Prostate gland (tissue), 2 donors: Measurements from ENCODE around the gene ABCC6.

Source experiments
- POLR2A ChIP-seq: fragments of 450-650 bp; IDR thresholded peaks from one replicate; pipeline ENCODE4 v1.6.1; 2016; ENCODE audit warnings: antibody characterized with exemption, mild to moderate bottlenecking
- POLR2AphosphoS5 ChIP-seq: sonication (generic); formaldehyde crosslinking; IDR thresholded peaks from one replicate; pipeline ENCODE4 v1.6.1; 2017; ENCODE audit warnings: antibody characterized with exemption
- TF ChIP-seq, protein P1 (sequence below), 4 experiments: fragments of 200-600 bp in 2 of 4; fragments of 450-650 bp in 2 of 4; sonication (generic) in 2 of 4; IDR thresholded peaks; 1 replicate in 3 of 4; 2 replicates in 1 of 4; pipeline ENCODE4 v1.5.1; 2016 to 2019; ENCODE audit warnings: antibody characterized with exemption in 4 of 4, mild to moderate bottlenecking in 2 of 4, moderate library complexity in 2 of 4

DNA sequence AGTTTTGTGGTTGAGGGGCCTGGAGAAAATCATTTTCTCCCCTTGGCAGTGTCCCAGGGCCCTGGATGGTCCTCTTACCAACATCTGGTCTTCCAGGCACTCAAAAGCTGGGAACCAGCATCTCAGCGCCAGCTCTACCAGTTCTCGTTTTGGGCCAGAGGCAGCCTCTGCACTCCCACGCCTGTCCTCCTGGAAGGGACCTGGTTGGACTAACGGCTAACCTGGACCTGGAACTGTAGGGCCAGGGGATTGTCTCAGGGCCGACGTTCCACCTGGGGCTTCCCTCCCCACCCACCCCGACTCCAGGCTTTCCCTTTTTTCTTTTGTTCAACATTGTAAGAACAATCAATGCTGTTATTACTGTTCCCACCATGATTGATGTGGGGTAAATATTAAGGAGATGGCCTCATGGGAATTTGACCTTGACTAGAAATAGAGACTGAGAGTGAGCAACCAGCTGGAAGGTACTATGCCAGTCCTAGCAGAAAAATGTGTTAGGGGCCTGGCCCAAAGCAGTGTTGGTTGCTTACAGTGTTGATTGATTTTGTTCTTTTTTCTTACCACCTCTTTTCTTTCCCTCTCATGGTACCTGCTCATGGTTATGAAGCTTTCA, 81.4 kb downstream of the ABCC6 start:
- TF ChIP-seq, protein P1, sequence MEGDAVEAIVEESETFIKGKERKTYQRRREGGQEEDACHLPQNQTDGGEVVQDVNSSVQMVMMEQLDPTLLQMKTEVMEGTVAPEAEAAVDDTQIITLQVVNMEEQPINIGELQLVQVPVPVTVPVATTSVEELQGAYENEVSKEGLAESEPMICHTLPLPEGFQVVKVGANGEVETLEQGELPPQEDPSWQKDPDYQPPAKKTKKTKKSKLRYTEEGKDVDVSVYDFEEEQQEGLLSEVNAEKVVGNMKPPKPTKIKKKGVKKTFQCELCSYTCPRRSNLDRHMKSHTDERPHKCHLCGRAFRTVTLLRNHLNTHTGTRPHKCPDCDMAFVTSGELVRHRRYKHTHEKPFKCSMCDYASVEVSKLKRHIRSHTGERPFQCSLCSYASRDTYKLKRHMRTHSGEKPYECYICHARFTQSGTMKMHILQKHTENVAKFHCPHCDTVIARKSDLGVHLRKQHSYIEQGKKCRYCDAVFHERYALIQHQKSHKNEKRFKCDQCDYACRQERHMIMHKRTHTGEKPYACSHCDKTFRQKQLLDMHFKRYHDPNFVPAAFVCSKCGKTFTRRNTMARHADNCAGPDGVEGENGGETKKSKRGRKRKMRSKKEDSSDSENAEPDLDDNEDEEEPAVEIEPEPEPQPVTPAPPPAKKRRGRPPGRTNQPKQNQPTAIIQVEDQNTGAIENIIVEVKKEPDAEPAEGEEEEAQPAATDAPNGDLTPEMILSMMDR (IDR thresholded peaks at IDR 0.05): no peak
- TF ChIP-seq POLR2AphosphoS5: no peak
- TF ChIP-seq POLR2A: no peak
